ENCODE measurements around the gene SPATA7.

DNA sequence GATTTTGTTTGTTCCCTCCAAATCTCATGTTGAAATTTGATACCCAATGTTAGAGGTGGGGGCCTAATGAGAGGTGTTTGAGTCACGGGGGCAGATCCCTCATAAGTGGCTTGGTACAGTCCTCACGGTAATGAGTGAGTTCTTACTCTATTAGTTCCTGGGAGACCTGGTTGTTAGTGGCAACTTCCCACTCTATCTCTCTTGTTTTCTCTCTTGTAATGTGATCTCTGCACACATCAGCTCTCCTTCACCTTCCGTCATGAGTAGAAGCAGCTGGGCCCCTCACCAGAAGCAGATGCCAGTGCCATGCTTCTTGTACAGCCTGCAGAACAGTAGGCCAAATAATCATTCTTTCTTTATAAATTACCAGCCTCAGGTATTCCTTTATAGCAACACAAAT is 32.8 kb upstream of the SPATA7 start:
- TF ChIP-seq CTCF (IDR thresholded peaks at IDR 0.05) (no peak), POLR2A (IDR thresholded peaks at IDR 0.05) (no peak)

Data from adrenal gland (tissue), 5 donors.